Gastrocnemius medialis (tissue), 4 donors: ENCODE results near the gene KRT36. TPM values are rescaled to one million over a fixed set of nuclear protein-coding genes. Genes with fewer than 3 reads are reported as not detected.

Source experiments
- ATAC-seq, 2 donors: fragments of 150-250 bp; one replicate each; pipeline ENCODE4 v1.9.1; 2016
- DNase-seq, 2 donors: peaks; one replicate each; pipeline ENCODE4 v3.0.0-alpha.2; 2019
- H3K27ac ChIP-seq, 4 donors: fragments of 200-600 bp; sonication (generic); 1 replicate in 1 of 4; 2 replicates in 3 of 4; pipeline ENCODE4 v1.5.1; 2016 to 2018; ENCODE audit warnings: mild to moderate bottlenecking in 2 of 4, moderate library complexity in 1 of 4
- H3K27me3 ChIP-seq, 3 donors: fragments of 200-600 bp; sonication (generic) in 2 of 3; 1 replicate in 1 of 3; 2 replicates in 2 of 3; pipeline versions ENCODE4 v1.5.1 to v1.6.0; 2016 to 2019; ENCODE audit warnings: mild to moderate bottlenecking in 1 of 3, moderate library complexity in 1 of 3
- H3K36me3 ChIP-seq, 2 donors: fragments of 200-600 bp; sonication (generic) in 1 of 2; one replicate each; pipeline ENCODE4 v1.5.1; 2017 to 2018
- H3K4me1 ChIP-seq, 2 donors: fragments of 200-600 bp; sonication (generic) in 1 of 2; one replicate each; pipeline ENCODE4 v1.5.1; 2016 to 2017; ENCODE audit warnings: mild to moderate bottlenecking in 2 of 2
- H3K4me3 ChIP-seq, 4 donors: fragments of 200-600 bp; sonication (generic) in 3 of 4; 1 replicate in 1 of 4; 2 replicates in 3 of 4; pipeline ENCODE4 v1.5.1; 2016 to 2019; ENCODE audit warnings: mild to moderate bottlenecking in 2 of 4
- H3K9me3 ChIP-seq, 3 donors: fragments of 200-600 bp; sonication (generic) in 2 of 3; 1 replicate in 1 of 3; 2 replicates in 2 of 3; pipeline ENCODE4 v1.5.1; 2016 to 2019
- POLR2A ChIP-seq, 2 donors: fragments of 450-650 bp; IDR thresholded peaks; one replicate each; pipeline ENCODE4 v1.6.1; 2017; ENCODE audit warnings: antibody characterized with exemption in 2 of 2, mild to moderate bottlenecking in 2 of 2, moderate library complexity in 2 of 2
- in situ Hi-C, 4 donors: fragments of 200-750 bp; cut with MboI; loops; one replicate each; pipeline versions ENCODE4 v1.15.0 to v1.8.0; 2017; ENCODE audit warnings: low sequenced_read_pairs in 4 of 4
- intact Hi-C: fragments of 100-400 bp; cut with DNase I; formaldehyde crosslinking; loops from one replicate; pipeline ENCODE4 v1.15.1; 2023; ENCODE audit warnings: low total_unique reads
- total RNA-seq, 4 donors: library from RNA; depleted of rRNA; stranded (reverse); fragments of >200 nt; gene quantifications; one replicate each; pipeline versions ENCODE4 v1.1.0 to v1.2.3, GENCODE V29; 2016
- TF ChIP-seq, protein P1 (sequence below), 5 experiments: fragments of 450-650 bp in 3 of 5; fragments of 200-600 bp in 2 of 5; sonication (generic) in 2 of 5; IDR thresholded peaks in 4 of 5; conservative IDR thresholded peaks in 1 of 5; 1 replicate in 4 of 5; 2 replicates in 1 of 5; pipeline ENCODE4 v1.5.1; 2016 to 2019; ENCODE audit warnings: antibody characterized with exemption in 5 of 5, mild to moderate bottlenecking in 3 of 5, moderate library complexity in 3 of 5

The KRT36 gene
- total RNA-seq, 4 donors from 2014 or later, result not detected

DNA sequence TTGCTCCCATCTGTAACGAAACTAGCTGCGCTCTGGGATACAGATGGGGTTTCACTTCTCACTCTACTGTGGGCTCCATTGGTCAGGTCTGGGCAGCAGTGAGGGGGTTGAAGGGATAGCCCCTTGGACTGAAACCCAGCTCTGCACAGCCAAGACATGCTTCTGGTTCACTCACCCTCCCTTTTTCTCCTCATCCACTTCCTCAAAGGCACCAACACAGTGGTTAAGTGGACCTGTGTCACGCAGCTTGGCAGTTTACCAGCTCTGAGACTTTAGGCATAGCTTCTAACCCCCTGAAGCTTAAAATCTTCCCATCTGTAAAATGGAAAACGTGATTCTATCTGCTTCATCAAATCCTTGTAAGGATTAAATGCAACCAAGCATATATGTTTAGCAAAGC is 37.4 kb downstream of the KRT36 start:
- Histone ChIP-seq H3K27ac (no peak overlapping the region), H3K9me3 (no peaks in the 10 kb centered on the region), H3K27me3 (no peaks in the 10 kb centered on the region), H3K4me3 (no peak overlapping the region), H3K4me1 (no peaks in the 10 kb centered on the region), H3K36me3 (no peaks in the 10 kb centered on the region)
- ATAC-seq (no peak), DNase-seq (no peak)
- TF ChIP-seq POLR2A (IDR thresholded peaks at IDR 0.05), result no peak
- TF ChIP-seq, protein P1, sequence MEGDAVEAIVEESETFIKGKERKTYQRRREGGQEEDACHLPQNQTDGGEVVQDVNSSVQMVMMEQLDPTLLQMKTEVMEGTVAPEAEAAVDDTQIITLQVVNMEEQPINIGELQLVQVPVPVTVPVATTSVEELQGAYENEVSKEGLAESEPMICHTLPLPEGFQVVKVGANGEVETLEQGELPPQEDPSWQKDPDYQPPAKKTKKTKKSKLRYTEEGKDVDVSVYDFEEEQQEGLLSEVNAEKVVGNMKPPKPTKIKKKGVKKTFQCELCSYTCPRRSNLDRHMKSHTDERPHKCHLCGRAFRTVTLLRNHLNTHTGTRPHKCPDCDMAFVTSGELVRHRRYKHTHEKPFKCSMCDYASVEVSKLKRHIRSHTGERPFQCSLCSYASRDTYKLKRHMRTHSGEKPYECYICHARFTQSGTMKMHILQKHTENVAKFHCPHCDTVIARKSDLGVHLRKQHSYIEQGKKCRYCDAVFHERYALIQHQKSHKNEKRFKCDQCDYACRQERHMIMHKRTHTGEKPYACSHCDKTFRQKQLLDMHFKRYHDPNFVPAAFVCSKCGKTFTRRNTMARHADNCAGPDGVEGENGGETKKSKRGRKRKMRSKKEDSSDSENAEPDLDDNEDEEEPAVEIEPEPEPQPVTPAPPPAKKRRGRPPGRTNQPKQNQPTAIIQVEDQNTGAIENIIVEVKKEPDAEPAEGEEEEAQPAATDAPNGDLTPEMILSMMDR (IDR thresholded peaks at IDR 0.05 in 4 of 5, conservative IDR thresholded peaks at IDR 0.05 in 1 of 5), result no peak
- intact Hi-C loops (no loop called here), in situ Hi-C loops (no loop called here)

DNA sequence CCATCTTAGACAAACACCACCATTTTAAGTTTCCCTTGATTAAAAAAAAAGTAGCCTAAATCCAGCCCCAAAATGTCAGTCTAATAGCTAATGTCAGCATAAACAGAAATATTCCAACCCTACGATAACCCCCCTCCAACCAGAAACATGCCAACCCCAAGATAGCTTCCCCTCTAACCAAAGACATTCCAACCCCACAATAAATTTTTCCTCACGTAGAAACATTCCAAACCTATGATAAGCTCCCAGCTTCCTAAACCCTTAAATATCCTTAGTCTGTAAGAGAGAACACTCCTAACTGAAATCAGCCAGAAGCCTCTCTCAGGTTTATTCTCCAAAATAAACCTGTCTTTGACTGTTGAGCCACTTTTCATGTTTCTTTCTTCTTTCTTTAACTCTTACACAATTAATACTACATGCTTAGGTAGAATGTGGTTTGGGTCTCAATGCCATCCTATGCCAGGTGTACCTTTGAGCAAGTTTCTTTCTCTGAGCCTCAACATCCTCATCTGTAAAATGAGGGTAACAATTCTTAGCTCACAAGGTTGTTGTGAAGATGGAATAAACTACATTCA is 38.5 kb downstream of the KRT36 start:
- Histone ChIP-seq H3K4me3 (no peak overlapping the region), H3K4me1 (no peaks in the 10 kb centered on the region), H3K36me3 (no peaks in the 10 kb centered on the region), H3K27ac (no peak overlapping the region), H3K27me3 (no peaks in the 10 kb centered on the region), H3K9me3 (no peaks in the 10 kb centered on the region)
- DNase-seq (no peak), ATAC-seq (no peak)
- in situ Hi-C loops, result no loop called here
- TF ChIP-seq, protein P1 (IDR thresholded peaks at IDR 0.05 in 4 of 5, conservative IDR thresholded peaks at IDR 0.05 in 1 of 5), result no peak
- no peak for TF ChIP-seq POLR2A (IDR thresholded peaks at IDR 0.05)
- intact Hi-C loops, result no loop called here

GRCh38 chr17:41449008-41449407 is 40.7 kb downstream of the KRT36 start:
- no peaks in the 10 kb centered on the region for H3K9me3 ChIP-seq
- H3K27ac ChIP-seq, result no peak overlapping the region
- H3K4me1 ChIP-seq, result no peaks in the 10 kb centered on the region
- intact Hi-C loops (no loop called here), in situ Hi-C loops (no loop called here)
- ATAC-seq, result no peak
- no peak overlapping the region for H3K4me3 ChIP-seq
- H3K36me3 ChIP-seq, result no peaks in the 10 kb centered on the region
- DNase-seq, result no peak
- no peak for TF ChIP-seq POLR2A (IDR thresholded peaks at IDR 0.05)
- TF ChIP-seq, protein P1 (IDR thresholded peaks at IDR 0.05 in 4 of 5, conservative IDR thresholded peaks at IDR 0.05 in 1 of 5), result no peak
- H3K27me3 ChIP-seq, result no peaks in the 10 kb centered on the region

GRCh38 chr17:41448506-41448905 is 41.2 kb downstream of the KRT36 start:
- no peaks in the 10 kb centered on the region for H3K36me3 ChIP-seq
- no peak overlapping the region for H3K4me3 ChIP-seq
- no peak for DNase-seq
- H3K4me1 ChIP-seq, result no peaks in the 10 kb centered on the region
- no peak for ATAC-seq
- no peak for TF ChIP-seq POLR2A (IDR thresholded peaks at IDR 0.05)
- TF ChIP-seq, protein P1 (IDR thresholded peaks at IDR 0.05 in 4 of 5, conservative IDR thresholded peaks at IDR 0.05 in 1 of 5), result no peak
- intact Hi-C loops, result no loop called here
- in situ Hi-C loops, result no loop called here
- no peaks in the 10 kb centered on the region for H3K9me3 ChIP-seq
- no peak overlapping the region for H3K27ac ChIP-seq
- no peaks in the 10 kb centered on the region for H3K27me3 ChIP-seq

DNA sequence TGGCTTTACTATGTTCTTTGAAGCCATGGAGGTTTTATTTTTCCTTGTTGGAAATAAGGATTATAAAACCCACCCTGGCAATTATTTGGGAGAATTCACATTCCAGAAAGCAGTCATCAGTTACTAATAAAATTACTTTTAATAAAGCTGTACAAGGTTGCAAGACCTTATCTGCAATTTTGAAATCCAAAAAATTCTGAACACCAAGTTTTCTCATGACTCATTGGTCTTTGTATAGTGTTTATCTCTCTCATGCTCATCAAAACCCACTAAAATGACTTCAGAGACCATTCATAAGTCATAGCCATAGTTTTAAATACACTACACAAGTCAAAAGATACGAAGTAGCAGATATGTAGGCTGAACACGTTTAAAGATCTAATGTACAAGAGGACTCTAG is 42.9 kb downstream of the KRT36 start:
- no peak for ATAC-seq
- DNase-seq, result no peak
- TF ChIP-seq, protein P1 (IDR thresholded peaks at IDR 0.05 in 4 of 5, conservative IDR thresholded peaks at IDR 0.05 in 1 of 5), result no peak
- no peak for TF ChIP-seq POLR2A (IDR thresholded peaks at IDR 0.05)
- no peaks in the 10 kb centered on the region for H3K27me3 ChIP-seq
- intact Hi-C loops (no loop called here), in situ Hi-C loops (no loop called here)
- no peaks in the 10 kb centered on the region for H3K4me1 ChIP-seq
- H3K36me3 ChIP-seq, result no peaks in the 10 kb centered on the region
- no peaks in the 10 kb centered on the region for H3K9me3 ChIP-seq
- H3K27ac ChIP-seq, result no peak overlapping the region
- no peak overlapping the region for H3K4me3 ChIP-seq
